HG03025 (cell line): Measurements from ENCODE around the gene GABRE.
"Not testable (repeated sequence)": the region's sequence is repeated elsewhere in the genome, so short reads cannot be mapped to it uniquely, and the experiment has no call there.

ENCODE experiments used
- ATAC-seq: cut with Tn5 transposase; IDR thresholded peaks from one replicate; pipeline ENCODE4 v1.9.1; 2021; ENCODE audit warnings: mild to moderate bottlenecking, moderate library complexity; ENCODE audit not compliant: unreplicated experiment, low FRiP score

GABRE gene

GRCh38 chrX:151970661-151971060 lies 3.8 kb downstream of the GABRE start:
- no peak for ATAC-seq

- no peak for ATAC-seq
These were observed 4.4 kb downstream of the GABRE start for GRCh38 chrX:151970027-151970426.

GRCh38 chrX:151966236-151966635 lies 8.2 kb downstream of the GABRE start:
- no peak for ATAC-seq

- ATAC-seq = no peak
These were observed 12.4 kb downstream of the GABRE start for GRCh38 chrX:151962034-151962433.

- ATAC-seq = no peak
These were observed 16.4 kb downstream of the GABRE start for GRCh38 chrX:151958101-151958500.

GRCh38 chrX:151954730-151955129 lies 19.7 kb downstream of the GABRE start:
- no peak for ATAC-seq

- ATAC-seq = no peak
These were observed 36.3 kb downstream of the GABRE start for GRCh38 chrX:151938172-151938571.

GRCh38 chrX:151935358-151935757 lies 39.1 kb downstream of the GABRE start:
- no peak for ATAC-seq

GRCh38 chrX:151929126-151929525 lies 45.4 kb downstream of the GABRE start:
- ATAC-seq = no peak

GRCh38 chrX:151923648-151924047 lies 50.8 kb downstream of the GABRE start:
- ATAC-seq = no peak

GRCh38 chrX:151922692-151923091 lies 51.8 kb downstream of the GABRE start:
- no peak for ATAC-seq

- no peak for ATAC-seq
These were observed 52.6 kb downstream of the GABRE start for GRCh38 chrX:151921866-151922265.

GRCh38 chrX:151921292-151921691 lies 53.2 kb downstream of the GABRE start:
- ATAC-seq = no peak

GRCh38 chrX:151920530-151920929 lies 53.9 kb downstream of the GABRE start:
- ATAC-seq = no peak

GRCh38 chrX:151920101-151920500 lies 54.4 kb downstream of the GABRE start:
- ATAC-seq = no peak

- ATAC-seq = no peak
These were observed 54.9 kb downstream of the GABRE start for GRCh38 chrX:151919610-151920009.

GRCh38 chrX:151918736-151919135 lies 55.7 kb downstream of the GABRE start:
- ATAC-seq = not testable (repeated sequence)

- no peak for ATAC-seq
These were observed 61.7 kb downstream of the GABRE start, which contains the start of gene MAGEA4 for GRCh38 chrX:151912780-151913179. Gene MAGEA4 (plus strand): TSS chrX:151912889. CDS start chrX:151923665, 10,776 bp downstream.

- no peak for ATAC-seq
These were observed 62.3 kb downstream of the GABRE start for GRCh38 chrX:151912221-151912620.

GRCh38 chrX:151904989-151905388 lies 69.5 kb downstream of the GABRE start:
- no peak for ATAC-seq
